GM12878 (cell line): ENCODE measurements around the gene LAMA4. TPM values are rescaled to one million over a fixed set of nuclear protein-coding genes. Genes with fewer than 3 reads are reported as not detected.

Experiments used
- ATAC-seq: fragments of 200-7000 bp; cut with Tn5 transposase; 3 replicates; pipeline ENCODE4 v1.9.1; 2020; ENCODE audit warnings: mild to moderate bottlenecking, moderate library complexity
- BruUV-seq: library from RNA; stranded (reverse); fragments of 400-500 nt; replicated peaks from 2 replicates; lab custom pipeline; 2021; lab: Mats Ljungman, UMichigan
- CTCF ChIA-PET: fragments of 300-600 bp; sonication (Branson Sonifier 250); formaldehyde crosslinking; extraction: SDS; loops from one replicate; lab custom pipeline; 2021; ENCODE audit warnings: inconsistent platforms; lab: Yijun Ruan, JAX
- POLR2A ChIA-PET: fragments of 350-600 bp; formaldehyde crosslinking; extraction: SDS; loops from one replicate; lab custom pipeline; 2021; ENCODE audit warnings: inconsistent platforms; lab: Charles Lee
- RAD21 ChIA-PET: fragments of 300-600 bp; sonication (Branson Sonifier 250); formaldehyde crosslinking; loops from one replicate; lab custom pipeline; 2023; ENCODE audit warnings: antibody characterized with exemption; ENCODE audit not compliant: unreplicated experiment; lab: Charles Lee
- SMC1A ChIA-PET: fragments of 300-600 bp; sonication (Branson Sonifier 250); formaldehyde crosslinking; loops from one replicate; lab custom pipeline; 2023; ENCODE audit not compliant: unreplicated experiment, uncharacterized antibody; lab: Charles Lee
- DNase-seq: peaks from one replicate; pipeline ENCODE4 v3.0.0-alpha.2; 2011; ENCODE audit warnings: low read depth, low spot score
- FAIRE-seq: peaks from 3 replicates; lab custom pipeline; 2011; peaks lifted over from hg19 to GRCh38; lab: Jason Lieb, UNC
- H2AFZ ChIP-seq: 2 replicates; pipeline ENCODE4 v1.6.0; 2011; ENCODE audit warnings: low read depth, low read length, control low read depth; ENCODE audit not compliant: control insufficient read depth
- H3K27ac ChIP-seq: 2 replicates; pipeline ENCODE4 v1.5.1; 2011; ENCODE audit warnings: control low read depth; ENCODE audit not compliant: control insufficient read depth, insufficient read depth
- H3K27me3 ChIP-seq, 2 experiments: replicated peaks in 1 of 2; 2 replicates each; pipeline versions ENCODE4 v1.6.0 to v1.6.1; 2011; ENCODE audit warnings: low read length in 1 of 2; ENCODE audit not compliant: control insufficient read depth in 2 of 2, insufficient read depth in 2 of 2
- H3K36me3 ChIP-seq, 2 experiments: 2 replicates each; pipeline ENCODE4 v1.5.1; 2011; ENCODE audit warnings: low read length in 1 of 2; ENCODE audit not compliant: control insufficient read depth in 2 of 2, insufficient read depth in 2 of 2
- H3K4me1 ChIP-seq: 2 replicates; pipeline ENCODE4 v1.6.1; 2011; ENCODE audit warnings: mild to moderate bottlenecking, low read length, moderate library complexity, mixed read lengths; ENCODE audit not compliant: control insufficient read depth, insufficient read depth
- H3K4me2 ChIP-seq: 2 replicates; pipeline ENCODE4 v1.6.0; 2011; ENCODE audit warnings: control low read depth; ENCODE audit not compliant: control insufficient read depth, insufficient read depth
- H3K4me3 ChIP-seq: fragments of 200-600 bp; sonication (generic); 2 replicates; pipeline ENCODE4 v1.5.1; 2016
- H3K79me2 ChIP-seq: 2 replicates; pipeline ENCODE4 v1.6.0; 2011; ENCODE audit warnings: low read length; ENCODE audit not compliant: control insufficient read depth, insufficient read depth
- H3K9ac ChIP-seq: 2 replicates; pipeline ENCODE4 v1.8.0; 2011; ENCODE audit warnings: low read length, control low read depth, mixed read lengths; ENCODE audit not compliant: control insufficient read depth, insufficient read depth
- H3K9me3 ChIP-seq: replicated peaks from 3 replicates; pipeline ENCODE4 v1.5.1; 2011; ENCODE audit warnings: mild to moderate bottlenecking, low read length; ENCODE audit not compliant: control insufficient read depth, insufficient read depth
- H4K20me1 ChIP-seq: 2 replicates; pipeline ENCODE4 v1.6.0; 2011; ENCODE audit not compliant: control insufficient read depth, insufficient read depth
- CEBPB ChIP-seq, 2 experiments: fragments of 150-350 bp in 1 of 2; IDR thresholded peaks; 2 replicates each; pipeline ENCODE4 v1.6.1; 2012 to 2014; ENCODE audit warnings: low read depth in 2 of 2, low read length in 2 of 2, borderline replicate concordance in 1 of 2, inconsistent platforms in 1 of 2
- CEBPZ ChIP-seq: fragments of 150-350 bp; IDR thresholded peaks from 2 replicates; pipeline ENCODE4 v1.6.1; 2016; ENCODE audit warnings: low read depth, low read length
- ETV6 ChIP-seq, 2 experiments: fragments of 450-650 bp in 1 of 2; IDR thresholded peaks in 1 of 2; conservative IDR thresholded peaks in 1 of 2; 2 replicates each; pipeline ENCODE4 v1.6.1; 2014; ENCODE audit warnings: antibody characterized with exemption in 1 of 2, borderline replicate concordance in 1 of 2, low read depth in 1 of 2, mild to moderate bottlenecking in 1 of 2, moderate library complexity in 1 of 2
- FOXK2 ChIP-seq: fragments of 450-650 bp; IDR thresholded peaks from 2 replicates; pipeline ENCODE4 v1.6.1; 2017; ENCODE audit warnings: mild to moderate bottlenecking, moderate library complexity
- SIX5 ChIP-seq: IDR thresholded peaks from 2 replicates; pipeline ENCODE4 v1.6.1; 2011; ENCODE audit warnings: mild to moderate bottlenecking, low read depth, low read length, moderate library complexity; ENCODE audit not compliant: severe bottlenecking
- SMARCA5 ChIP-seq: fragments of 450-650 bp; IDR thresholded peaks from 2 replicates; pipeline ENCODE4 v1.6.1; 2017; ENCODE audit warnings: mild to moderate bottlenecking
- SP1 ChIP-seq: IDR thresholded peaks from one replicate; pipeline ENCODE4 v1.6.1; 2011; ENCODE audit warnings: low read depth, low read length
- SPI1 ChIP-seq: IDR thresholded peaks from 2 replicates; pipeline ENCODE4 v1.6.1; 2011; ENCODE audit warnings: low read depth, mild to moderate bottlenecking, low read length, moderate library complexity, borderline replicate concordance; ENCODE audit not compliant: insufficient read depth
- SREBF2 ChIP-seq: IDR thresholded peaks from 2 replicates; pipeline ENCODE4 v1.6.1; 2012; ENCODE audit warnings: mild to moderate bottlenecking, low read length
- SRF ChIP-seq, 2 experiments: IDR thresholded peaks; 2 replicates each; pipeline ENCODE4 v1.6.1; 2011; ENCODE audit warnings: low read depth in 2 of 2, low read length in 2 of 2, mild to moderate bottlenecking in 1 of 2, moderate library complexity in 1 of 2
- TCF12 ChIP-seq: IDR thresholded peaks from 2 replicates; pipeline ENCODE4 v1.6.1; 2011; ENCODE audit warnings: low read depth, mild to moderate bottlenecking, low read length
- TCF3 ChIP-seq: IDR thresholded peaks from 2 replicates; pipeline ENCODE4 v1.6.1; 2012; ENCODE audit warnings: low read depth, mild to moderate bottlenecking, low read length, borderline replicate concordance; ENCODE audit not compliant: insufficient read depth
- WGBS: methylation state at CpG from one replicate; pipeline ENCODE4 v1.1.6; 2016; ENCODE audit warnings: low lambda C conversion rate; ENCODE audit not compliant: insufficient replicate concordance, insufficient coverage; ENCODE audit errors: missing lambda C conversion rate; 5-methylcytosine and 5-hydroxymethylcytosine counted together
- in situ Hi-C: fragments of 300-500 bp; cut with MboI; formaldehyde crosslinking; loops from 9 replicates; pipeline ENCODE4 v1.14.3; 2018; ENCODE audit warnings: mixed read lengths
- intact Hi-C: fragments of 100-400 bp; cut with micrococcal nuclease; formaldehyde crosslinking; loops from one replicate; pipeline ENCODE4 v1.14.2; 2022; ENCODE audit not compliant: unreplicated experiment
- polyA plus RNA-seq, 11 experiments: library from polyadenylated mRNA; depleted of rRNA in 4 of 11; unstranded in 6 of 11; stranded (reverse) in 5 of 11; fragments of >200 nt; fragmentation: Nextera tagmentation in 4 of 11; fragmentation: Illumina TruSeq in 1 of 11; extraction: Ambion mirVana in 4 of 11; extraction: Trizol in 1 of 11; gene quantifications; 1 replicate in 1 of 11; 2 replicates in 10 of 11; pipeline versions ENCODE4 v1.2.1 to v1.2.3, GENCODE V29; 2011 to 2016; ENCODE audit warnings: inconsistent platforms in 2 of 11, missing spikeins in 2 of 11, low read depth in 1 of 11
- total RNA-seq, 4 experiments: library from RNA; depleted of rRNA in 3 of 4; stranded (reverse); fragments of >200 nt in 3 of 4; fragmentation: Illumina TruSeq in 1 of 4; extraction: Trizol in 1 of 4; gene quantifications; 2 replicates each; pipeline versions ENCODE4 v1.2.1 to v1.2.3, GENCODE V29; 2013 to 2021
- TF ChIP-seq, protein P1 (sequence below): IDR thresholded peaks from 2 replicates; pipeline ENCODE4 v1.6.1; 2011; ENCODE audit warnings: mild to moderate bottlenecking, low read depth, low read length, moderate library complexity; ENCODE audit not compliant: insufficient replicate concordance
- TF ChIP-seq, protein P2 (sequence below): IDR thresholded peaks from 2 replicates; pipeline ENCODE4 v1.6.1; 2011; ENCODE audit warnings: borderline replicate concordance, low read depth, mild to moderate bottlenecking, moderate library complexity, low read length; ENCODE audit not compliant: insufficient read depth, poor library complexity, severe bottlenecking
- TF ChIP-seq, protein P3 (sequence below): fragments of 450-650 bp; IDR thresholded peaks from 2 replicates; pipeline ENCODE4 v1.6.1; 2018; ENCODE audit warnings: borderline replicate concordance, mild to moderate bottlenecking; ENCODE audit not compliant: partially characterized antibody

Gene LAMA4
- total and polyA plus RNA-seq, 10 of the 15 experiments (the other 5 are each of a cell fraction or from before 2014, with no cell fraction given) = 0.11 to 0.21 (median 0.14) TPM; not detected in 7

- no TSS peak for BruUV-seq
- CTCF ChIA-PET = interaction anchor here (1.3 kb wide), 1 partner anchor 21 kb away, joined by 3 read pairs; no protein-coding TSS in a partner anchor
- no peaks in the 10 kb centered on the region for H3K27me3 ChIP-seq
- no peak overlapping the region for H3K9ac ChIP-seq
- H3K36me3 ChIP-seq = no peaks in the 10 kb centered on the region
- in situ Hi-C loops (no loop called here), intact Hi-C loops (no loop called here)
- DNase-seq = no peak
- no peaks in the 10 kb centered on the region for H3K9me3 ChIP-seq
- H2AFZ ChIP-seq = no peak overlapping the region
- H4K20me1 ChIP-seq = no peaks in the 10 kb centered on the region
- WGBS = 38% methylated on average over 3 of the region's 3 CpGs
- H3K4me1 ChIP-seq = no peaks in the 10 kb centered on the region
- RAD21 ChIA-PET = no interaction called here
- H3K79me2 ChIP-seq = no peaks in the 10 kb centered on the region
- POLR2A ChIA-PET = no interaction called here
- no peak for FAIRE-seq
- no peak overlapping the region for H3K4me3 ChIP-seq
- SMC1A ChIA-PET = no interaction called here
- no peak overlapping the region for H3K4me2 ChIP-seq
- no peak for ATAC-seq
- H3K27ac ChIP-seq = no peak overlapping the region
- TF ChIP-seq CEBPZ = no peak
- no peak for TF ChIP-seq SIX5
- TF ChIP-seq FOXK2 = no peak
- no peak for TF ChIP-seq SPI1
- TF ChIP-seq, protein P1, sequence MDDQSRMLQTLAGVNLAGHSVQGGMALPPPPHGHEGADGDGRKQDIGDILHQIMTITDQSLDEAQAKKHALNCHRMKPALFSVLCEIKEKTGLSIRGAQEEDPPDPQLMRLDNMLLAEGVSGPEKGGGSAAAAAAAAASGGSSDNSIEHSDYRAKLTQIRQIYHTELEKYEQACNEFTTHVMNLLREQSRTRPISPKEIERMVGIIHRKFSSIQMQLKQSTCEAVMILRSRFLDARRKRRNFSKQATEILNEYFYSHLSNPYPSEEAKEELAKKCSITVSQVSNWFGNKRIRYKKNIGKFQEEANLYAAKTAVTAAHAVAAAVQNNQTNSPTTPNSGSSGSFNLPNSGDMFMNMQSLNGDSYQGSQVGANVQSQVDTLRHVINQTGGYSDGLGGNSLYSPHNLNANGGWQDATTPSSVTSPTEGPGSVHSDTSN = no peak
- TF ChIP-seq, protein P2, sequence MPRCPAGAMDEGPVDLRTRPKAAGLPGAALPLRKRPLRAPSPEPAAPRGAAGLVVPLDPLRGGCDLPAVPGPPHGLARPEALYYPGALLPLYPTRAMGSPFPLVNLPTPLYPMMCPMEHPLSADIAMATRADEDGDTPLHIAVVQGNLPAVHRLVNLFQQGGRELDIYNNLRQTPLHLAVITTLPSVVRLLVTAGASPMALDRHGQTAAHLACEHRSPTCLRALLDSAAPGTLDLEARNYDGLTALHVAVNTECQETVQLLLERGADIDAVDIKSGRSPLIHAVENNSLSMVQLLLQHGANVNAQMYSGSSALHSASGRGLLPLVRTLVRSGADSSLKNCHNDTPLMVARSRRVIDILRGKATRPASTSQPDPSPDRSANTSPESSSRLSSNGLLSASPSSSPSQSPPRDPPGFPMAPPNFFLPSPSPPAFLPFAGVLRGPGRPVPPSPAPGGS = no peak
- no peak for TF ChIP-seq SMARCA5
- TF ChIP-seq, protein P3, sequence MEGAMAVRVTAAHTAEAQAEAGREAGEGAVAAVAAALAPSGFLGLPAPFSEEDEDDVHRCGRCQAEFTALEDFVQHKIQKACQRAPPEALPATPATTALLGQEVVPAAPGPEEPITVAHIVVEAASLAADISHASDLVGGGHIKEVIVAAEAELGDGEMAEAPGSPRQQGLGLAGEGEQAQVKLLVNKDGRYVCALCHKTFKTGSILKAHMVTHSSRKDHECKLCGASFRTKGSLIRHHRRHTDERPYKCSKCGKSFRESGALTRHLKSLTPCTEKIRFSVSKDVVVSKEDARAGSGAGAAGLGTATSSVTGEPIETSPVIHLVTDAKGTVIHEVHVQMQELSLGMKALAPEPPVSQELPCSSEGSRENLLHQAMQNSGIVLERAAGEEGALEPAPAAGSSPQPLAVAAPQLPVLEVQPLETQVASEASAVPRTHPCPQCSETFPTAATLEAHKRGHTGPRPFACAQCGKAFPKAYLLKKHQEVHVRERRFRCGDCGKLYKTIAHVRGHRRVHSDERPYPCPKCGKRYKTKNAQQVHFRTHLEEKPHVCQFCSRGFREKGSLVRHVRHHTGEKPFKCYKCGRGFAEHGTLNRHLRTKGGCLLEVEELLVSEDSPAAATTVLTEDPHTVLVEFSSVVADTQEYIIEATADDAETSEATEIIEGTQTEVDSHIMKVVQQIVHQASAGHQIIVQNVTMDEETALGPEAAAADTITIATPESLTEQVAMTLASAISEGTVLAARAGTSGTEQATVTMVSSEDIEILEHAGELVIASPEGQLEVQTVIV = no peak
- TF ChIP-seq ETV6 (conservative IDR thresholded peaks at IDR 0.05 in 1 of 2, IDR thresholded peaks at IDR 0.05 in 1 of 2; ENCODE audit: borderline replicate concordance in 1 of 2, low read depth in 1 of 2) = no peak
- no peak for TF ChIP-seq SRF (IDR thresholded peaks at IDR 0.05; ENCODE audit: low read depth in 2 of 2, low read length in 2 of 2)
- TF ChIP-seq CEBPB (IDR thresholded peaks at IDR 0.05; ENCODE audit: borderline replicate concordance in 1 of 2, low read depth in 2 of 2, low read length in 2 of 2) = no peak
- no peak for TF ChIP-seq SREBF2
- no peak for TF ChIP-seq TCF3
- no peak for TF ChIP-seq TCF12
- no peak for TF ChIP-seq SP1
Measured at GRCh38 chr6:112062966-112063365, 191.4 kb downstream of the LAMA4 start.
